ENCODE measurements around the gene DCST2.

Gene DCST2

GRCh38 chr1:155052439-155053395 lies 19.1 kb upstream of the DCST2 start:
- no peak for DNase-seq (ENCODE audit: low read depth)
- TF ChIP-seq, protein P1, sequence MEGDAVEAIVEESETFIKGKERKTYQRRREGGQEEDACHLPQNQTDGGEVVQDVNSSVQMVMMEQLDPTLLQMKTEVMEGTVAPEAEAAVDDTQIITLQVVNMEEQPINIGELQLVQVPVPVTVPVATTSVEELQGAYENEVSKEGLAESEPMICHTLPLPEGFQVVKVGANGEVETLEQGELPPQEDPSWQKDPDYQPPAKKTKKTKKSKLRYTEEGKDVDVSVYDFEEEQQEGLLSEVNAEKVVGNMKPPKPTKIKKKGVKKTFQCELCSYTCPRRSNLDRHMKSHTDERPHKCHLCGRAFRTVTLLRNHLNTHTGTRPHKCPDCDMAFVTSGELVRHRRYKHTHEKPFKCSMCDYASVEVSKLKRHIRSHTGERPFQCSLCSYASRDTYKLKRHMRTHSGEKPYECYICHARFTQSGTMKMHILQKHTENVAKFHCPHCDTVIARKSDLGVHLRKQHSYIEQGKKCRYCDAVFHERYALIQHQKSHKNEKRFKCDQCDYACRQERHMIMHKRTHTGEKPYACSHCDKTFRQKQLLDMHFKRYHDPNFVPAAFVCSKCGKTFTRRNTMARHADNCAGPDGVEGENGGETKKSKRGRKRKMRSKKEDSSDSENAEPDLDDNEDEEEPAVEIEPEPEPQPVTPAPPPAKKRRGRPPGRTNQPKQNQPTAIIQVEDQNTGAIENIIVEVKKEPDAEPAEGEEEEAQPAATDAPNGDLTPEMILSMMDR (conservative IDR thresholded peaks at IDR 0.05; ENCODE audit: low read depth, low read length): peak; percentile 63
- peak overlapping the region; percentile 78 for H3K4me3 ChIP-seq (ENCODE audit: low read length)

DNA sequence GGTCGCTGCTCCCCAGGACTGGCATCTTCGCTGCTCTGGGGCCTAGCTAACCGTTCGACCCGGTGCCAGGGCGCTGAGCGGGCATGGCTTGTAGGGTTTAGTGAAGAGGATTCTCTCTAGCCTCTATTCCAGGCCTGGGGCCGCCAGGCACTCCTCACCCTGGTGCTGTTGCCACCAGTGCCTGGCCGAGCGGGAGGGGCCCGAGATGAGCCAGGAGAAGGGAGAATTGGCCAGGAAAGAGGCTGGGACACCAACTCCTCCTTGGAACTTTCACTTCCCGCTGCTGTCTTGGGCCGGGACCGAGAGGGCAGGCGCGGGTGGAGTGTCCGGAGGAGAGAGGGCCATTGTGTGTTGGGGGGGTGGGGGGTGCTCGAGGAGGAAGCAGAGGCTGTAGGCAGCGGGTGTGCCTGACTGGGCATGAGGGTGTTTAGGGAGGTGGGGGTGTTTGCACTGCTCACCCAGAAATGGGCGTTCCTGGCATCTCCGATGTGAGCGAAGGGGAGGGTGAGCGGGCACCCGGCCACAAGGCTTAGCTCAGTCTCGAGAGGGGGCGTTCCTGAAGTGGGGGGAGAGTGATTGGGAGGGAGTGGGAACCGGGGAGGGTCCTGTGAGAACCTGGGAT lies 18.3 kb upstream of the DCST2 start:
- TF ChIP-seq, protein P1 (conservative IDR thresholded peaks at IDR 0.05; ENCODE audit: low read depth, low read length): no peak
- peak overlapping the region; percentile 78 for H3K4me3 ChIP-seq (ENCODE audit: low read length)
- DNase-seq (ENCODE audit: low read depth): no peak

- peak overlapping the region; percentile 78 for H3K4me3 ChIP-seq (ENCODE audit: low read length)
Observed at GRCh38 chr1:155051342-155051776, 17.8 kb upstream of the DCST2 start.

DNA sequence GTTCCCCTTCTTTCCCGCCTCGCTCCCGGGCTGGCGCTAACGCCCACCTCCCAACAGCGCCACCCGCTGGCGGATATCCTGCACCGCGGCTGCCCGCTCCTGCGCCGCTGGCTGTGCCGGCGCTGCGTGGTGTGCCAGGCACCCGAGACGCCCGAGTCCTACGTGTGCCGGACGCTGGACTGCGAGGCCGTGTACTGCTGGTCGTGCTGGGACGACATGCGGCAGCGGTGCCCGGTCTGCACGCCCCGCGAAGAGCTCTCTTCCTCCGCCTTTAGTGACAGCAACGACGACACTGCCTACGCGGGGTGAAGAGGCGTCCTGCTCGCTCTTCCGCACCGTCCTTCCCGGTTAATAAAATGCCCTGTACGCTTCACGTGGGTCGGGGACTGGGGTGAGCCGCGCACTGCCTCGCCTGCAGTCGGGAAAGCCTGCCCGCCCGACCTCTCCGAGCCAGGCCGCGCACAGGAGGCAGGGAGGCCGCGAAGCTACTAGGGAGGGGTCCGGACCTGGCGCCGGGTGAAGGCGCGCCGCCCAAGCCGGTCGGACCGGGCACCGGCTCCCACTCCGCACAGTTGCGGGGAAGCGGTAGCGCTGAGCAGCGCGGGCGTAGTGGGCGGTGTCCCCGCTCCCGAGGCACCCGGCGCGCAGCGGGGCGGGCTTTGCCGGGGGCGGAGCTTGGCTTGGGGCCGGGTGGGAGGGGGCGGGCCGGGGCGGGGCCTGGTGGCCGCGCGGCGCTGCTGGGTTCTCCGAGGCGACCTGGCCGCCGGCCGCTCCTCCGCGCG lies 17.2 kb upstream of the DCST2 start, which contains the start of gene ADAM15:
Gene ADAM15, plus strand, starts transcription at position 757 of the 782 bp plus-strand sequence. CDS start 71 bp downstream, outside the sequence.
- H3K4me3 ChIP-seq (ENCODE audit: low read length): peak within 1 kb of the TSS; percentile 78
- no peak for DNase-seq (ENCODE audit: low read depth)
- TF ChIP-seq, protein P1 (conservative IDR thresholded peaks at IDR 0.05; ENCODE audit: low read depth, low read length): peak; percentile 83

More at GRCh38 chr1:155051342-155051776, 17.8 kb upstream of the DCST2 start:
- TF ChIP-seq, protein P1 (conservative IDR thresholded peaks at IDR 0.05; ENCODE audit: low read depth, low read length): no peak
- DNase-seq (ENCODE audit: low read depth): no peak

- DNase-seq (ENCODE audit: low read depth): no peak
- no peak overlapping the region for H3K4me3 ChIP-seq (ENCODE audit: low read length)
- TF ChIP-seq, protein P1 (conservative IDR thresholded peaks at IDR 0.05; ENCODE audit: low read depth, low read length): no peak
Observed at GRCh38 chr1:155049651-155050559, 16.3 kb upstream of the DCST2 start.

Data from retinal pigment epithelial cell (primary cell).